K562 (cell line): Measurements from ENCODE around the gene SH3BP5. TPM values are rescaled to one million over a fixed set of nuclear protein-coding genes. Genes with fewer than 3 reads are reported as not detected.
A peak's percentile ranks its signal among the peaks of the same experiment; 100 is the strongest.

Experiments used
- ATAC-seq: fragments of 200-7000 bp; cut with Tn5 transposase; 3 replicates; pipeline ENCODE4 v1.9.1; 2020; ENCODE audit warnings: moderate library complexity
- BruUV-seq: library from RNA; stranded (reverse); fragments of 400-500 nt; replicated peaks from 2 replicates; lab custom pipeline; 2021; lab: Mats Ljungman, UMichigan
- CTCF ChIA-PET: fragments of 300-600 bp; formaldehyde crosslinking; extraction: SDS; loops from one replicate; lab custom pipeline; 2021; ENCODE audit warnings: low intra/inter-chr PET ratio; lab: Yijun Ruan, JAX
- POLR2A ChIA-PET: fragments of 300-600, 350-650 bp; sonication (Branson Sonifier 250); formaldehyde crosslinking; extraction: SDS; loops from one replicate; lab custom pipeline; 2021; ENCODE audit warnings: antibody characterized with exemption, inconsistent platforms; lab: Yijun Ruan, JAX
- DNase-seq, 4 experiments: peaks; one replicate each; pipeline versions ENCODE4 v3.0.0 to v3.0.0-alpha.2; 2011 to 2018; ENCODE audit warnings: low spot score in 3 of 4, mixed read lengths in 3 of 4; ENCODE audit errors: extremely low read depth in 1 of 4
- FAIRE-seq: peaks from 2 replicates; lab custom pipeline; 2011; peaks lifted over from hg19 to GRCh38; lab: Jason Lieb, UNC
- H2AFZ ChIP-seq: 2 replicates; pipeline ENCODE4 v1.6.0; 2011; ENCODE audit warnings: low read depth, low read length, control low read depth, inconsistent platforms
- H3K27ac ChIP-seq: fragments of 200-600 bp; 3 replicates; pipeline ENCODE4 v1.8.0; 2011; ENCODE audit warnings: low read depth, mild to moderate bottlenecking, control low read depth, inconsistent platforms, low read length, moderate library complexity, mixed read lengths; ENCODE audit errors: extremely low read depth
- H3K27me3 ChIP-seq, 2 experiments: fragments of 300-600 bp in 1 of 2; 2 replicates in 1 of 2; 3 replicates in 1 of 2; pipeline versions ENCODE4 v1.6.0 to v1.8.0; 2011; ENCODE audit warnings: inconsistent platforms in 2 of 2, low read length in 2 of 2, mild to moderate bottlenecking in 1 of 2, mixed read lengths in 1 of 2, moderate library complexity in 1 of 2; ENCODE audit not compliant: control insufficient read depth in 2 of 2, insufficient read depth in 2 of 2
- H3K36me3 ChIP-seq: fragments of 300-600 bp; 3 replicates; pipeline ENCODE4 v1.8.0; 2011; ENCODE audit warnings: mild to moderate bottlenecking, low read length, inconsistent platforms; ENCODE audit not compliant: control insufficient read depth, insufficient read depth
- H3K4me1 ChIP-seq, 2 experiments: fragments of 200-600 bp in 1 of 2; replicated peaks in 1 of 2; 2 replicates in 1 of 2; 3 replicates in 1 of 2; pipeline versions ENCODE4 v1.5.1 to v1.8.0; 2011; ENCODE audit warnings: inconsistent platforms in 2 of 2, low read length in 2 of 2, mild to moderate bottlenecking in 1 of 2, mixed read lengths in 1 of 2, moderate library complexity in 1 of 2; ENCODE audit not compliant: control insufficient read depth in 2 of 2, insufficient read depth in 2 of 2
- H3K4me2 ChIP-seq: 2 replicates; pipeline ENCODE4 v1.6.1; 2011; ENCODE audit warnings: low read length, control low read depth, inconsistent platforms, mixed read lengths; ENCODE audit not compliant: insufficient read depth
- H3K4me3 ChIP-seq: fragments of 200-600 bp; sonication (generic), shearing (Covaris generic); 2 replicates; pipeline ENCODE4 v1.5.1; 2016; ENCODE audit warnings: control low read depth, inconsistent platforms
- H3K79me2 ChIP-seq: fragments of 200-600 bp; 3 replicates; pipeline ENCODE4 v1.8.0; 2011; ENCODE audit warnings: low read length, inconsistent platforms; ENCODE audit not compliant: control insufficient read depth, insufficient read depth
- H3K9ac ChIP-seq, 2 experiments: 2 replicates each; pipeline versions ENCODE4 v1.6.0 to v1.6.1; 2011; ENCODE audit warnings: low read depth in 2 of 2, low read length in 2 of 2, control low read depth in 1 of 2, inconsistent platforms in 1 of 2, mild to moderate bottlenecking in 1 of 2, mixed read lengths in 1 of 2; ENCODE audit not compliant: insufficient read depth in 1 of 2
- H3K9me1 ChIP-seq: one replicate; pipeline ENCODE4 v1.6.0; 2011; ENCODE audit warnings: inconsistent platforms, mild to moderate bottlenecking, low read length, moderate library complexity; ENCODE audit not compliant: control insufficient read depth, insufficient read depth
- H3K9me3 ChIP-seq: replicated peaks from 2 replicates; pipeline ENCODE4 v1.5.1; 2011; ENCODE audit warnings: low read depth, low read length, inconsistent platforms; ENCODE audit not compliant: control insufficient read depth, insufficient read depth
- H4K20me1 ChIP-seq: replicated peaks from 2 replicates; pipeline ENCODE4 v1.6.1; 2011; ENCODE audit warnings: low read length, inconsistent platforms, mixed read lengths; ENCODE audit not compliant: control insufficient read depth, insufficient read depth
- FOXJ3 ChIP-seq: sonication (generic); formaldehyde crosslinking; IDR thresholded peaks from 2 replicates; pipeline ENCODE4 v1.4.0; 2020; ENCODE audit warnings: mild to moderate bottlenecking, missing genetic modification reagents
- IRF2 ChIP-seq: sonication (generic); formaldehyde crosslinking; IDR thresholded peaks from 2 replicates; pipeline ENCODE4 v1.8.1; 2022; ENCODE audit warnings: mild to moderate bottlenecking, missing genetic modification reagents
- NFRKB ChIP-seq: fragments of 450-650 bp; IDR thresholded peaks from 2 replicates; pipeline ENCODE4 v1.6.1; 2016; ENCODE audit warnings: low read depth
- RBBP5 ChIP-seq: fragments of 200-600 bp; sonication (generic); IDR thresholded peaks from 2 replicates; pipeline ENCODE4 v1.6.1; 2012; ENCODE audit warnings: borderline replicate concordance, mild to moderate bottlenecking, low read length, control low read depth, inconsistent platforms; ENCODE audit not compliant: insufficient read depth, poor library complexity, severe bottlenecking
- RBM22 ChIP-seq: fragments of 200-400 bp; formaldehyde crosslinking; IDR thresholded peaks from 2 replicates; pipeline ENCODE4 v1.6.1; 2018; ENCODE audit warnings: low read length, low read depth; ENCODE audit not compliant: poor library complexity, severe bottlenecking
- SPI1 ChIP-seq: IDR thresholded peaks from 2 replicates; pipeline ENCODE4 v1.6.1; 2011; ENCODE audit warnings: low read depth, low read length, control low read depth, borderline replicate concordance
- YY1 ChIP-seq, 3 experiments: IDR thresholded peaks; 2 replicates each; pipeline ENCODE4 v1.6.1; 2011; ENCODE audit warnings: low read length in 2 of 3, mild to moderate bottlenecking in 2 of 3, moderate library complexity in 2 of 3, borderline replicate concordance in 1 of 3, control low read depth in 1 of 3, low read depth in 1 of 3; ENCODE audit not compliant: insufficient read depth in 3 of 3, insufficient replicate concordance in 2 of 3, control insufficient read depth in 1 of 3, insufficient read length in 1 of 3; ENCODE audit errors: extremely low read depth in 1 of 3
- ZFX ChIP-seq: sonication (generic); formaldehyde crosslinking; IDR thresholded peaks from 2 replicates; pipeline ENCODE4 v1.8.0; 2022; ENCODE audit warnings: mild to moderate bottlenecking, missing genetic modification reagents, moderate library complexity
- ZNF699 ChIP-seq: fragments of 250-450 bp; sonication (Bioruptor Pico); IDR thresholded peaks from 2 replicates; pipeline ENCODE4 v1.8.0; 2021; ENCODE audit warnings: mild to moderate bottlenecking, moderate library complexity; ENCODE audit not compliant: insufficient replicate concordance
- ZSCAN29 ChIP-seq: fragments of 450-650 bp; IDR thresholded peaks from 2 replicates; pipeline ENCODE4 v1.6.1; 2017
- WGBS: fragments of 100-300 bp; shearing (Covaris generic); methylation state at CpG from one replicate; pipeline ENCODE4 v1.1.6; 2016; ENCODE audit warnings: low coverage, mixed read lengths; ENCODE audit not compliant: insufficient coverage; ENCODE audit errors: missing lambda C conversion rate; 5-methylcytosine and 5-hydroxymethylcytosine counted together
- in situ Hi-C: fragments of 300-500 bp; cut with MboI; formaldehyde crosslinking; loops from 4 replicates; pipeline ENCODE4 v1.15.0; 2018; ENCODE audit warnings: inconsistent platforms, mixed read lengths
- intact Hi-C: fragments of 100-400 bp; cut with micrococcal nuclease; formaldehyde crosslinking; loops from 2 replicates; pipeline ENCODE4 v1.14.2; 2022
- polyA plus RNA-seq, 8 experiments: library from polyadenylated mRNA; depleted of rRNA in 4 of 8; stranded (reverse) in 5 of 8; unstranded in 3 of 8; fragments of >200 nt; fragmentation: Nextera tagmentation in 2 of 8; fragmentation: Illumina TruSeq in 1 of 8; extraction: Ambion mirVana in 2 of 8; extraction: Trizol in 1 of 8; gene quantifications; 2 replicates each; pipeline versions ENCODE4 v1.2.1 to v1.2.3, GENCODE V29; 2011 to 2014; ENCODE audit warnings: inconsistent platforms in 1 of 8, missing spikeins in 1 of 8
- total RNA-seq, 7 experiments: library from RNA; depleted of rRNA in 6 of 7; stranded (reverse); fragments of >200 nt in 6 of 7; fragmentation: Illumina TruSeq in 2 of 7; extraction: Trizol in 2 of 7; gene quantifications; 2 replicates each; pipeline versions ENCODE4 v1.2.1 to v1.2.3, GENCODE V29; 2011 to 2021; ENCODE audit warnings: low replicate concordance in 1 of 7
- TF ChIP-seq, protein P1 (sequence below): sonication (generic); formaldehyde crosslinking; IDR thresholded peaks from 2 replicates; pipeline ENCODE4 v1.8.0; 2022; ENCODE audit warnings: missing genetic modification reagents, mild to moderate bottlenecking, borderline replicate concordance
- TF ChIP-seq, protein P2 (sequence below): sonication (generic); formaldehyde crosslinking; IDR thresholded peaks from 2 replicates; pipeline ENCODE4 v1.5.0; 2020; ENCODE audit warnings: missing genetic modification reagents
- TF ChIP-seq, protein P3 (sequence below): fragments of 250-450 bp; sonication (Bioruptor Pico); IDR thresholded peaks from 2 replicates; pipeline ENCODE4 v1.4.0; 2020

The SH3BP5 gene
- total and polyA plus RNA-seq, 9 of the 15 experiments (the other 6 are each of a cell fraction or from before 2014, with no cell fraction given): 2.9 to 29.0 (median 14.9) TPM

DNA sequence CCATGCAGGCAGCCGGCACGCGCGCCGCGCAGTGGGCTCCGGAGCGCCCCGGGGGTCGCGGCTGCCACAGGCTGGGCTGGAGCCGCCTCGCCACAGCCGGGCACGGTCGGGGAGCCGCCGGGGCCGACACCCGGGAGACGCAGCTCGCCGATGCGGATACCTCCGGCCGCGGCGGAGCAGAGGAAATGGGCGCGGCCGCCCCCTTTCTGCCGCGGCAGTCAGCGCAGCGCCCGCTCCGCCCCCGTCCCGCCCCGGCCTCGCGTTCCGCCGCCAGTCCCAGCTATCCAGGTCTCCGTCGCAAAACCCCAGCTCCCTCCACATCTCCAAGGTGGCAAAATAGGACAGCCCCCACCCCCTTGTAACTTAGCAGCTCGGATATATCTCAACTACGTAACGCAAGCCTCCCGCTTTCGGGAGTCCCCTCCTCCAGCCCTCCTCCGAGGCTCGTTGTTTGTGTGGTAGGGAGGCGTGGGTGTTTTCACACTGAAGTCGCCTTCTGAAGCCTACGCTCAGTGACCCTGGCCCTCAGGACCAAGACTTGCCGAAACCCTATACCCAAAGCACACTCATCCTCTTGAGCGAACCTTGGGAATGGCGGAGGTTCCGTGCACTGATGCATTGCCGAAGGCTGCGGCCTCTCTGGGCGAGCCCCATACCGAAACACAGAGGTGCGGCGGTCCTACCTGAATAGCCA, at the start of gene SH3BP5 (continued):
- TF ChIP-seq YY1 (IDR thresholded peaks at IDR 0.05; ENCODE audit: borderline replicate concordance in 1 of 3, control insufficient read depth in 1 of 3, extremely low read depth in 1 of 3, insufficient read depth in 3 of 3, insufficient read length in 1 of 3, insufficient replicate concordance in 2 of 3, low read depth in 1 of 3, low read length in 2 of 3): peak in 2 of 3 experiments; percentile 73 to 77
- TF ChIP-seq SPI1: no peak
- no peak for TF ChIP-seq IRF2
- TF ChIP-seq ZFX: peak; percentile 66

DNA sequence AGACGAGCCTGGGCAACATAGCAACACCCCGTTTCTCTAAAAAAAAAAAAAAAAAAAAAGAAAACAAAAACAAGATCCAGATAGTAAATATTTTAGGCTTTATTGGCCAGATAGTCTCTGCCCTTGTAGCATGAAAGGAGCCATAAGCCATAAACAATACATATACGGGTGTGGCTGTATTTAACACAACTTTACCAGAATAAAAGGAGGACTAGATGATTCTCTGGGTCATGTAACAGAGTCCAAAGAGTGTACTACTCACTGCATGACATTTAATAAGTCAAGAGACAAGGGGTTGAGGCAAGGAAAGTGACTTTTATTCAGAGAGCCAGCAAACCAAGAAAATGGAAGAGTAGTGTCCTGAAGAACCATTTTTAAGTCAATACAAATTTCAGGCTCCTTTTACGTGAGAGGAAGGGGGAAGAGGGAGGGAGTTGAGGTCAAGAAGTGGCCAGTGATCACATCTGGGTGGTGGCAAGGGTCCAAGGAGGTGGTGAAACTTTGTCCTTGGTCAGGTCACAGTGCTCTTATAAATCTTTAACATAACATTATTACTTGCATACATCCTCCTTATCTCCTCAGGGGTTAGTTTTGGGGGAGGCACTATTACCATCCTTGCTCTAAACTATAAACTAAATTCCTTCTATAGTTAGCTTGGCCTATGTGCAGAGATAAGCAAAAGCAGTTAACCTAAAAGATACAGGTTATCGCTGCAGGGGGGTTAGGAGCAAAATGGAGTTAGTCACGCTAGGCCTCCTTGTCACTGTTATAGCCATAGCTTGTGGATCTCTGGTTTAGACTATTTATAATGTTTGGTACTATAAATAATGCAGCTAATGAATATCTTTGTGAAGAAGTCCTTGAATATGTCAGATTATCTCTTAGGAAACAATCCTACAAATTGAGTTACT, 48.8 kb upstream of the SH3BP5 start:
- intact Hi-C loops (loop anchor here (5.0 kb wide), 1 partner anchor 176 kb away; no protein-coding TSS in a partner anchor), in situ Hi-C loops (loop anchor here (5.0 to 10.0 kb wide), 2 partner anchors 114 to 266 kb away; no protein-coding TSS in a partner anchor)
- no peaks in the 10 kb centered on the region for H3K9me1 ChIP-seq
- H3K27me3 ChIP-seq: no peaks in the 10 kb centered on the region
- no peaks in the 10 kb centered on the region for H3K79me2 ChIP-seq
- FAIRE-seq: peak; percentile 26
- H3K9ac ChIP-seq: no peak overlapping the region
- H3K27ac ChIP-seq: no peak overlapping the region
- DNase-seq: peak in 1 of 4 experiments; percentile 44
- ChIA-PET CTCF (interaction anchor here (0.6 to 1.0 kb wide), 3 partner anchors 79 to 115 kb away, joined by 3 to 6 read pairs (median 4); no protein-coding TSS in a partner anchor), POLR2A (interaction anchor here (0.5 to 0.6 kb wide), 2 partner anchors 14 to 16 kb away, joined by 3 read pairs; no protein-coding TSS in a partner anchor)
- peak overlapping the region; percentile 50; the same call in 1 of the 2 replicates for H2AFZ ChIP-seq
- no peak for ATAC-seq
- peaks cover 0 to 12% of the 10 kb centered on the region in 2 experiments; a peak in 2 of 5 replicates for H3K4me1 ChIP-seq
- H3K4me2 ChIP-seq: no peak overlapping the region
- no peak overlapping the region for H3K4me3 ChIP-seq
- WGBS: 14% methylated on average over 5 of the region's 6 CpGs
- no peaks in the 10 kb centered on the region for H4K20me1 ChIP-seq
- no peaks in the 10 kb centered on the region; the same call in 2 of the 3 replicates for H3K36me3 ChIP-seq
- no peaks in the 10 kb centered on the region for H3K9me3 ChIP-seq
- no TSS peak for BruUV-seq
- TF ChIP-seq, protein P1, sequence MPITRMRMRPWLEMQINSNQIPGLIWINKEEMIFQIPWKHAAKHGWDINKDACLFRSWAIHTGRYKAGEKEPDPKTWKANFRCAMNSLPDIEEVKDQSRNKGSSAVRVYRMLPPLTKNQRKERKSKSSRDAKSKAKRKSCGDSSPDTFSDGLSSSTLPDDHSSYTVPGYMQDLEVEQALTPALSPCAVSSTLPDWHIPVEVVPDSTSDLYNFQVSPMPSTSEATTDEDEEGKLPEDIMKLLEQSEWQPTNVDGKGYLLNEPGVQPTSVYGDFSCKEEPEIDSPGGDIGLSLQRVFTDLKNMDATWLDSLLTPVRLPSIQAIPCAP (CRISPR knock-in tag): no peak
- TF ChIP-seq, protein P2, sequence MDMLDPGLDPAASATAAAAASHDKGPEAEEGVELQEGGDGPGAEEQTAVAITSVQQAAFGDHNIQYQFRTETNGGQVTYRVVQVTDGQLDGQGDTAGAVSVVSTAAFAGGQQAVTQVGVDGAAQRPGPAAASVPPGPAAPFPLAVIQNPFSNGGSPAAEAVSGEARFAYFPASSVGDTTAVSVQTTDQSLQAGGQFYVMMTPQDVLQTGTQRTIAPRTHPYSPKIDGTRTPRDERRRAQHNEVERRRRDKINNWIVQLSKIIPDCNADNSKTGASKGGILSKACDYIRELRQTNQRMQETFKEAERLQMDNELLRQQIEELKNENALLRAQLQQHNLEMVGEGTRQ (CRISPR knock-in tag): no peak
- TF ChIP-seq ZNF699 (CRISPR knock-in tag): no peak
- TF ChIP-seq RBM22: no peak
- no peak for TF ChIP-seq ZSCAN29
- TF ChIP-seq, protein P3, sequence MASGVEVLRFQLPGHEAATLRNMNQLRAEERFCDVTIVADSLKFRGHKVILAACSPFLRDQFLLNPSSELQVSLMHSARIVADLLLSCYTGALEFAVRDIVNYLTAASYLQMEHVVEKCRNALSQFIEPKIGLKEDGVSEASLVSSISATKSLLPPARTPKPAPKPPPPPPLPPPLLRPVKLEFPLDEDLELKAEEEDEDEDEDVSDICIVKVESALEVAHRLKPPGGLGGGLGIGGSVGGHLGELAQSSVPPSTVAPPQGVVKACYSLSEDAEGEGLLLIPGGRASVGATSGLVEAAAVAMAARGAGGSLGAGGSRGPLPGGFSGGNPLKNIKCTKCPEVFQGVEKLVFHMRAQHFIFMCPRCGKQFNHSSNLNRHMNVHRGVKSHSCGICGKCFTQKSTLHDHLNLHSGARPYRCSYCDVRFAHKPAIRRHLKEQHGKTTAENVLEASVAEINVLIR (CRISPR knock-in tag): peak; percentile 63
- no peak for TF ChIP-seq NFRKB
- no peak for TF ChIP-seq RBBP5
- no peak for TF ChIP-seq FOXJ3 (CRISPR knock-in tag)
